Measurements from ENCODE around the gene LCE5A.
"Not testable (repeated sequence)": the region's sequence is repeated elsewhere in the genome, so short reads cannot be mapped to it uniquely, and the experiment has no call there.

The LCE5A gene

DNA sequence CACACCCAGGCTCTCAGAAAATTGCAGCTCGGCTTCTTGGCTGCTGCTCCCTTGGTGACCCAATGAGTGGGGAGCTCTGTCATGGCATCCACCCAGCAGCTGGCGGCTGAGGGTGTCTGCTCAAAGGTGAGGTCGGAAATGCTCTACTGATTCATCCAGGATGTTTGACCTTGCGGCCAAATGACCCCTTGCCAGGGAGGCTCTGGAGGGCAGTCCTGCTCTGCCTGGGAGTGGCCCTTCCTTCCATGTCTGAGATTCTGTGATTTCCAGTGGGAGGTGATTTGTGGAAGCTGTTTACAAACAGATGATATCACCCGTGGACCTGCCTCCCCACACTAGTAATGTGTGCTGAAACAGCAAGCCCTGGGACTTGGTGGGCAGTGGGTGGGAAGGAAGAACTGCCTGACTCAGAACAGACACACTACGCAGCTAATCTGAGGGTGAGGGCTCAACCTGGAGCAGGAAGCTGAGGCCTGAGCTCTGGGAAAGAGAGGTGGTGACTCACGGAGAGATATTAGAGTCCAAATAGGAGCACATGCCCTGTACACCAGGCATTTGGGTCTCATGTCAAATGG, 6.7 kb downstream of the LCE5A start:
- no peak for FAIRE-seq

GRCh38 chr1:152519851-152520250, 9.2 kb downstream of the LCE5A start:
- no peak for FAIRE-seq

DNA sequence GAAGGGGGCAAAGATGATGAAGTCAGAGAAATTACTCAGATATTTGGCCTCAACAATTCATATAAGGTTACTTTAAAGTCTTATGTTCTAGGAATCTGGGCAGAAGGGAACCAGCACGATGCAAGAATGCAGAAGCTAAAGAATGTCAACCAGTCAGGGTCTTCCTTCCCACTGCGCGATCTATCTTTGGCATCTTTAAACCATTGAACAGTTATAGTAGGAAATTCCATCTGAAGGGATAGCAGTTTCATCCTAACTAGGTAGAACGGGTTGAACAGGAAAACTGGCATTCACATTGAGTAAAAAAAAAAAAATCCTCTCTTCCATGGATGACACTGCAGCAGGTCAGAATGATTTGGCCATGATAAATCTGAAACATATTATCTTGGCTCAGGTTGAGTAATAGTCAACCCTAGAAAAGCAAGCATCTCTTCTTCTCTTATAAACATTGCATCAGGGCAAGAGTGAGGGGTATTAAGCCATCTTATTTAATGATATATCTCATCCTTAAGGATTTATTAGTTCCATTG, 10.0 kb downstream of the LCE5A start:
- FAIRE-seq = no peak

DNA sequence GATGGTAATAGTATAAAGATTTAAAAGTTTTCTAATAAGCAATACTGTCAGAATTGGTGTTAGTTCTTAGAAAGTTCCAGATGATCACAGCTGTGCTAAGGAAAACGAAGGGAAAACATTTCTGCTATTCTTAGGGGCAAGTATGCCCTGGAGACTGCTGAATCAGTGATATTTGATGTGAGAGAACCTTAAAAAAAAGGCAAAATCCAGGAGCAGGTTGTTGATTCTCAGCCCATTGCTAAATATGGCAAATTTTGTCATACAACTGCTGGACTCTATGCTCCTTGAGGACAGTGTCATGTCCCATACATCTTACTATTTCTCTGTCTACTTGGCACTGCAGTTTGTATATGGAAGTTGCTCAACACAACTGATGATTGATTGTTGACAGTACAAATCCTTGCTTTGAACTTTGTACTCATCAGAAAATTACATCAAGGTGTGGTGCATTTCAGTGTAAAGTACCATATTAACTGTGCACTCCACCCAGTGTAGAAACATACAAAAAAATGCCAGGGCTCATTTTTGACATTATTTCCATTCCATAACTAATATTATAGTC, 14.6 kb downstream of the LCE5A start:
- no peak for FAIRE-seq

DNA sequence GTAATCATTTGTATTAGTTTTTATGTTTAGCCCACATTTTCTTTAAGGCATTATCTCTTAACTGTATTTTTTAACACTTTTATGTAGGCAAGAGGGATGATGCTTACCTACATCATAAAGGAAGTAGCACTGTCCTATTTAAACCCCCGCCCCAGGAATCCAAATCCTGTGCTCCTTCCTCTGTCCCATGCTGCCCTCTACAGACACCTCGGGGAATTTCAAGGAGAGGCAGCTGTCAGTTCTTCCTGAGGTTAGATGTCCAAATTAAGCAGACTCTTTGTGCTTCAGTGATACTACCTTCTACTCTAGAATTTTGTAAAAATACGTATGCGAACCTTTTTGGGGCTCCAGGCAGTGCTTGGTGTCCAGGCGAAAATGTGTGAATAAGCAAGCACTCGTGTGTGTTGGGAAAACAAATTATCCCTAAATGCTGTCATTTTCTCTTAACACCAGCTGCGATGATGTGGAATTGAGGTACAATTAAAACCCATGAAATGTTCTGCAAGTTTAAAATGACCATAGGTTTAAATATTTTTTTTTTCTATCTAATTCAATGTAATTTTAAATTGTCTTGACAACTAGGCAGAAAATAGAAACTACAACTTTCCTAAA, 22.8 kb downstream of the LCE5A start:
- peak; percentile 56 for FAIRE-seq

DNA sequence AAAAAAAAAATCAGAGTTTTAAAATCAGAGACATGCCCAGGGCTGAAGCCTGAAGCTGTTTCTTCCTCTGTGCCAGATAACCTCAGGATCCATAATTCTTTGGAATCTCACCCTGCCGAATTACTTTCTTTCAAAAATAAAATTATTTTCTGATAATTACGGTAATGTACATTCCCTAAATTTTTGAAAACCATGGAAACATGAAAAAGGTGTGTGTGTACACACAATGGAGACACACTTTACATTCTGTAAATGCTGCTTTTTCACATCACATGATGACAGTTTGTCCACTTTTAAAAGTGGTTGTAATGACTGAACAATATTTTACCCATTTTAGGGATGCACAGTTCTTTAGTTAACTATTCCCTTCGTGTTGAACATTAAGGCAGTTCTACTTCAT, 25.2 kb downstream of the LCE5A start:
- FAIRE-seq = no peak

- FAIRE-seq = no peak
Observed at GRCh38 chr1:152537496-152537895, 26.9 kb downstream of the LCE5A start.

- no peak for FAIRE-seq
Observed at GRCh38 chr1:152539901-152540300, 29.3 kb downstream of the LCE5A start.

DNA sequence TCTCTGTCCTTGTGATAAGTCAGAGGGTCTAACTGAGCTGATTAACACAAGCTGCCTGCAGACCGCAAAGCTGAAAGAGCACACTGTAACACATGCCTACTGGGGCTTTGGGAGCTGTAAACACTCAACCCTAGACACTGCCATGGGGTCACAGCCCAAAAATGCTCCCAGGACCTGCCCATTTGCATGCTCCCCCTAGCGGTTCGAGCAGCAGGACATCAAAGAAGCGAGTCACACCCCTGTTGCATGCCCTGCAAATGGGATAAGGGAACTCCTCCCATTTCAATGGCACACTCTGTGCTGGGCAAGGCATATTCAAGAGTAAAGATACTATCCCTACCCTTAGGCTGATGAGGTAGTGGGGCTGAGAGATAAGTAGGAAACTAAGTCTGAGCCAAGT, 33.2 kb downstream of the LCE5A start:
- FAIRE-seq = no peak

GRCh38 chr1:152546704-152547103, 36.1 kb downstream of the LCE5A start:
- FAIRE-seq = no peak

- not testable (repeated sequence) for FAIRE-seq
Observed at GRCh38 chr1:152548358-152548757, 37.8 kb downstream of the LCE5A start.
